CD14-positive monocyte (primary cell): ENCODE results near the gene FAM210B. TPM values are rescaled to one million over a fixed set of nuclear protein-coding genes. Genes with fewer than 3 reads are reported as not detected.
"Not testable (repeated sequence)": the region's sequence is repeated elsewhere in the genome, so short reads cannot be mapped to it uniquely, and the experiment has no call there.

Experiments
- DNase-seq, 3 donors: peaks; one replicate each; pipeline ENCODE4 v3.0.0-alpha.2; 2011 to 2022
- H2AFZ ChIP-seq: 2 replicates; pipeline ENCODE4 v1.6.0; 2012; ENCODE audit warnings: mild to moderate bottlenecking, low read depth, low read length, inconsistent platforms; ENCODE audit not compliant: insufficient read depth, poor library complexity, severe bottlenecking
- H3K27ac ChIP-seq, 2 donors: 1 replicate in 1 of 2; 2 replicates in 1 of 2; pipeline ENCODE4 v1.5.1; 2012 to 2013; ENCODE audit warnings: low read length in 2 of 2, control low read depth in 1 of 2, inconsistent platforms in 1 of 2, low read depth in 1 of 2, mild to moderate bottlenecking in 1 of 2
- H3K27me3 ChIP-seq, 2 donors: one replicate each; pipeline versions ENCODE4 v1.6.0 to v1.6.1; 2011 to 2013; ENCODE audit warnings: low read length in 2 of 2; ENCODE audit not compliant: control insufficient read depth in 2 of 2, insufficient read depth in 2 of 2
- H3K36me3 ChIP-seq, 2 donors: replicated peaks in 1 of 2; 1 replicate in 1 of 2; 2 replicates in 1 of 2; pipeline versions ENCODE4 v1.5.1 to v1.6.1; 2012 to 2013; ENCODE audit warnings: low read length in 2 of 2, control low read depth in 1 of 2, inconsistent platforms in 1 of 2, mild to moderate bottlenecking in 1 of 2; ENCODE audit not compliant: insufficient read depth in 2 of 2, control insufficient read depth in 1 of 2
- H3K4me1 ChIP-seq, 2 donors: 1 replicate in 1 of 2; 2 replicates in 1 of 2; pipeline versions ENCODE4 v1.5.1 to v1.6.1; 2012 to 2013; ENCODE audit warnings: low read length in 2 of 2, control low read depth in 1 of 2, inconsistent platforms in 1 of 2, mild to moderate bottlenecking in 1 of 2, moderate library complexity in 1 of 2; ENCODE audit not compliant: insufficient read depth in 2 of 2, control insufficient read depth in 1 of 2
- H3K4me2 ChIP-seq: replicated peaks from 2 replicates; pipeline ENCODE3; 2012; ENCODE audit warnings: low read length, moderate library complexity, mild to moderate bottlenecking; ENCODE audit not compliant: poor library complexity, severe bottlenecking; ENCODE audit errors: extremely low read depth
- H3K4me3 ChIP-seq, 3 experiments: fragments of 200-600 bp in 1 of 3; sonication (generic) in 1 of 3; replicated peaks in 1 of 3; 1 replicate in 2 of 3; 2 replicates in 1 of 3; pipeline ENCODE4 v1.5.1; 2011 to 2013; ENCODE audit warnings: low read length in 3 of 3, mild to moderate bottlenecking in 3 of 3, control low read depth in 2 of 3, low read depth in 2 of 3, inconsistent platforms in 1 of 3, moderate library complexity in 1 of 3
- H3K79me2 ChIP-seq: 2 replicates; pipeline ENCODE4 v1.6.0; 2012; ENCODE audit warnings: mild to moderate bottlenecking, control low read depth, inconsistent platforms, low read length, moderate library complexity; ENCODE audit not compliant: insufficient read depth
- H3K9ac ChIP-seq: 2 replicates; pipeline ENCODE4 v1.6.0; 2017; ENCODE audit warnings: low read length, mild to moderate bottlenecking; ENCODE audit not compliant: insufficient read depth, poor library complexity, severe bottlenecking
- H3K9me3 ChIP-seq, 2 donors: replicated peaks in 1 of 2; 1 replicate in 1 of 2; 2 replicates in 1 of 2; pipeline versions ENCODE4 v1.5.1 to v1.6.1; 2012 to 2013; ENCODE audit warnings: low read length in 2 of 2, control low read depth in 1 of 2; ENCODE audit not compliant: control insufficient read depth in 1 of 2, insufficient read depth in 1 of 2
- H4K20me1 ChIP-seq: 2 replicates; pipeline ENCODE4 v1.6.0; 2012; ENCODE audit warnings: mild to moderate bottlenecking, low read length, control low read depth, moderate library complexity; ENCODE audit not compliant: insufficient read depth
- H3K27ac Mint-ChIP-seq, 7 donors: one replicate each; pipeline ENCODE4 v1.8.0; 2020; ENCODE audit warnings: mild to moderate bottlenecking in 7 of 7, mixed read lengths in 7 of 7, moderate library complexity in 6 of 7, inconsistent platforms in 2 of 7
- H3K27me3 Mint-ChIP-seq, 3 donors: one replicate each; pipeline ENCODE4 v1.8.0; 2021 to 2022; ENCODE audit warnings: low read depth in 3 of 3, mild to moderate bottlenecking in 3 of 3, mixed read lengths in 3 of 3, moderate library complexity in 3 of 3, inconsistent platforms in 1 of 3
- H3K36me3 Mint-ChIP-seq, 2 donors: one replicate each; pipeline ENCODE4 v1.8.0; 2020; ENCODE audit warnings: mixed read lengths in 2 of 2, inconsistent platforms in 1 of 2, mild to moderate bottlenecking in 1 of 2
- H3K4me1 Mint-ChIP-seq: one replicate; pipeline ENCODE4 v1.8.0; 2020; ENCODE audit warnings: mild to moderate bottlenecking, mixed read lengths
- H3K4me3 Mint-ChIP-seq, 2 donors: one replicate each; pipeline ENCODE4 v1.8.0; 2020; ENCODE audit warnings: mild to moderate bottlenecking in 2 of 2, mixed read lengths in 2 of 2, moderate library complexity in 1 of 2
- H3K9me3 Mint-ChIP-seq, 7 donors: one replicate each; pipeline ENCODE4 v1.8.0; 2020 to 2022; ENCODE audit warnings: mixed read lengths in 7 of 7, mild to moderate bottlenecking in 6 of 7, moderate library complexity in 6 of 7, inconsistent platforms in 2 of 7
- WGBS: methylation state at CpG from one replicate; pipeline ENCODE4 v1.1.5; 2013; ENCODE audit warnings: missing lambda C conversion rate; ENCODE audit not compliant: insufficient coverage; 5-methylcytosine and 5-hydroxymethylcytosine counted together
- intact Hi-C, 2 donors: fragments of 100-400 bp; cut with micrococcal nuclease; formaldehyde crosslinking; loops; one replicate each; pipeline versions ENCODE4 v1.15.0 to v1.15.1; 2023
- polyA plus RNA-seq, 3 donors: library from polyadenylated mRNA; depleted of rRNA in 1 of 3; unstranded in 2 of 3; stranded (reverse) in 1 of 3; fragments of 300-500 nt in 2 of 3; fragments of >200 nt in 1 of 3; fragmentation: Illumina TruSeq in 2 of 3; gene quantifications; 1 replicate in 2 of 3; 2 replicates in 1 of 3; pipeline ENCODE4 v1.2.3, GENCODE V29; 2012 to 2021
- TF ChIP-seq, protein P1 (sequence below): fragments of 200-600 bp; IDR thresholded peaks from one replicate; pipeline ENCODE4 v1.8.0; 2022; ENCODE audit warnings: antibody characterized with exemption, mild to moderate bottlenecking

FAM210B gene
- polyA plus RNA-seq, 3 donors, result 15.2 to 41.3 (median 34.5) TPM

GRCh38 chr20:56324806-56325205, 34.0 kb upstream of the FAM210B start:
- H3K4me2 ChIP-seq, result no peak overlapping the region
- no peaks in the 10 kb centered on the region for H4K20me1 ChIP-seq
- H3K27me3 ChIP-seq, result no peaks in the 10 kb centered on the region
- no peaks in the 10 kb centered on the region for H3K79me2 ChIP-seq
- no peak for DNase-seq
- no peaks in the 10 kb centered on the region for H3K4me1 Mint-ChIP-seq
- no peak overlapping the region for H3K27ac Mint-ChIP-seq
- intact Hi-C loops, result no loop called here
- H3K36me3 ChIP-seq, result no peaks in the 10 kb centered on the region
- H3K9me3 Mint-ChIP-seq, result peaks cover 0 to 2% (median 0%) of the 10 kb centered on the region in 7 donors
- H3K4me3 Mint-ChIP-seq, result no peak overlapping the region
- no peaks in the 10 kb centered on the region for H3K4me1 ChIP-seq
- no peak overlapping the region for H2AFZ ChIP-seq
- H3K9ac ChIP-seq, result no peak overlapping the region
- no peaks in the 10 kb centered on the region for H3K36me3 Mint-ChIP-seq
- no peaks in the 10 kb centered on the region for H3K9me3 ChIP-seq
- H3K4me3 ChIP-seq, result no peak overlapping the region
- peaks cover 5 to 11% (median 10%) of the 10 kb centered on the region in 3 donors for H3K27me3 Mint-ChIP-seq
- TF ChIP-seq, protein P1, sequence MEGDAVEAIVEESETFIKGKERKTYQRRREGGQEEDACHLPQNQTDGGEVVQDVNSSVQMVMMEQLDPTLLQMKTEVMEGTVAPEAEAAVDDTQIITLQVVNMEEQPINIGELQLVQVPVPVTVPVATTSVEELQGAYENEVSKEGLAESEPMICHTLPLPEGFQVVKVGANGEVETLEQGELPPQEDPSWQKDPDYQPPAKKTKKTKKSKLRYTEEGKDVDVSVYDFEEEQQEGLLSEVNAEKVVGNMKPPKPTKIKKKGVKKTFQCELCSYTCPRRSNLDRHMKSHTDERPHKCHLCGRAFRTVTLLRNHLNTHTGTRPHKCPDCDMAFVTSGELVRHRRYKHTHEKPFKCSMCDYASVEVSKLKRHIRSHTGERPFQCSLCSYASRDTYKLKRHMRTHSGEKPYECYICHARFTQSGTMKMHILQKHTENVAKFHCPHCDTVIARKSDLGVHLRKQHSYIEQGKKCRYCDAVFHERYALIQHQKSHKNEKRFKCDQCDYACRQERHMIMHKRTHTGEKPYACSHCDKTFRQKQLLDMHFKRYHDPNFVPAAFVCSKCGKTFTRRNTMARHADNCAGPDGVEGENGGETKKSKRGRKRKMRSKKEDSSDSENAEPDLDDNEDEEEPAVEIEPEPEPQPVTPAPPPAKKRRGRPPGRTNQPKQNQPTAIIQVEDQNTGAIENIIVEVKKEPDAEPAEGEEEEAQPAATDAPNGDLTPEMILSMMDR, result no peak
- H3K27ac ChIP-seq, result no peak overlapping the region

DNA sequence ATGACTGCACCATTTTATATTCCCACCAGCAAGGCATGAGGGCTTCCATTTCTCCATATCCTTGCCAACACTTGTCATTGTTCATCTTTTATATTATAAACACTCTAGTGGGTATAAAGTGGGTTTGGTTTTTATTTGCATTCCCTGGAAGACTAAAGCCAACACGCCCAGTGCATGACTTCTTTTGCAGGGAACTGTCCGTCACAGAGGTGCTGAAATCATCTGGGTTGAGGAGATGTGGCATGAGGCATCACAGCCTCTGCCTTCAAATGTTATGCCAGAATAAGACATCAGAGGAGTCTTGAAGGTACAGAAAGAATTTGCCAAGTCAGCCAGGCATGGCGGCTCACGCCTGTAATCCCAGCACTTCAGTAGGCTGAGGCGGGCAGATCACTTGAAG, 29.9 kb upstream of the FAM210B start:
- H3K27ac ChIP-seq, result no peak overlapping the region
- H3K36me3 ChIP-seq, result no peaks in the 10 kb centered on the region
- H3K27me3 ChIP-seq, result no peaks in the 10 kb centered on the region
- no peaks in the 10 kb centered on the region for H3K9me3 ChIP-seq
- H4K20me1 ChIP-seq, result no peaks in the 10 kb centered on the region
- H3K4me3 ChIP-seq, result no peak overlapping the region
- H3K27ac Mint-ChIP-seq, result no peak overlapping the region
- H3K9me3 Mint-ChIP-seq, result peaks cover 0 to 6% (median 2%) of the 10 kb centered on the region in 7 donors
- intact Hi-C loops, result no loop called here
- H2AFZ ChIP-seq, result no peak overlapping the region
- H3K27me3 Mint-ChIP-seq, result peaks cover 4 to 8% (median 5%) of the 10 kb centered on the region in 3 donors
- WGBS, result 35% methylated on average over 5 of the region's 5 CpGs
- TF ChIP-seq, protein P1, result no peak
- no peak for DNase-seq
- H3K9ac ChIP-seq, result no peak overlapping the region
- H3K4me3 Mint-ChIP-seq, result no peak overlapping the region
- H3K36me3 Mint-ChIP-seq, result no peaks in the 10 kb centered on the region
- H3K4me1 Mint-ChIP-seq, result no peaks in the 10 kb centered on the region
- H3K4me1 ChIP-seq, result no peaks in the 10 kb centered on the region
- H3K4me2 ChIP-seq, result no peak overlapping the region
- no peaks in the 10 kb centered on the region for H3K79me2 ChIP-seq

- H3K4me1 Mint-ChIP-seq, H3K27ac Mint-ChIP-seq: not testable (repeated sequence)
Measured at GRCh38 chr20:56336709-56337108, 22.1 kb upstream of the FAM210B start.

More at GRCh38 chr20:56336709-56337108, 22.1 kb upstream of the FAM210B start:
- H3K9me3 ChIP-seq, H2AFZ ChIP-seq, H3K79me2 ChIP-seq, intact Hi-C loops, H3K4me1 ChIP-seq, H4K20me1 ChIP-seq, DNase-seq, H3K9me3 Mint-ChIP-seq, H3K4me2 ChIP-seq, H3K4me3 ChIP-seq, H3K36me3 Mint-ChIP-seq, H3K9ac ChIP-seq, H3K4me3 Mint-ChIP-seq, H3K27me3 ChIP-seq, H3K36me3 ChIP-seq, H3K27ac ChIP-seq: not testable (repeated sequence)
- WGBS, result 91% methylated on average over 8 of the region's 8 CpGs
- peaks cover 4 to 23% (median 7%) of the 10 kb centered on the region in 3 donors for H3K27me3 Mint-ChIP-seq
